ENCODE measurements around the gene HBS1L.

Gene HBS1L

GRCh38 chr6:135084916-135085269 is 30.3 kb upstream of the HBS1L start:
- Histone ChIP-seq H3K4me3 (ENCODE audit: low read depth, low read length) (no peak overlapping the region), H3K4me1 (no peaks in the 10 kb centered on the region), H3K36me3 (no peaks in the 10 kb centered on the region), H3K27me3 (no peaks in the 10 kb centered on the region), H3K9me3 (no peaks in the 10 kb centered on the region)
- TF ChIP-seq, protein P1, sequence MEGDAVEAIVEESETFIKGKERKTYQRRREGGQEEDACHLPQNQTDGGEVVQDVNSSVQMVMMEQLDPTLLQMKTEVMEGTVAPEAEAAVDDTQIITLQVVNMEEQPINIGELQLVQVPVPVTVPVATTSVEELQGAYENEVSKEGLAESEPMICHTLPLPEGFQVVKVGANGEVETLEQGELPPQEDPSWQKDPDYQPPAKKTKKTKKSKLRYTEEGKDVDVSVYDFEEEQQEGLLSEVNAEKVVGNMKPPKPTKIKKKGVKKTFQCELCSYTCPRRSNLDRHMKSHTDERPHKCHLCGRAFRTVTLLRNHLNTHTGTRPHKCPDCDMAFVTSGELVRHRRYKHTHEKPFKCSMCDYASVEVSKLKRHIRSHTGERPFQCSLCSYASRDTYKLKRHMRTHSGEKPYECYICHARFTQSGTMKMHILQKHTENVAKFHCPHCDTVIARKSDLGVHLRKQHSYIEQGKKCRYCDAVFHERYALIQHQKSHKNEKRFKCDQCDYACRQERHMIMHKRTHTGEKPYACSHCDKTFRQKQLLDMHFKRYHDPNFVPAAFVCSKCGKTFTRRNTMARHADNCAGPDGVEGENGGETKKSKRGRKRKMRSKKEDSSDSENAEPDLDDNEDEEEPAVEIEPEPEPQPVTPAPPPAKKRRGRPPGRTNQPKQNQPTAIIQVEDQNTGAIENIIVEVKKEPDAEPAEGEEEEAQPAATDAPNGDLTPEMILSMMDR (IDR thresholded peaks at IDR 0.05; ENCODE audit: low read depth, low read length), result no peak
- no peak for DNase-seq

GRCh38 chr6:135084001-135084915 is 29.6 kb upstream of the HBS1L start:
- Histone ChIP-seq H3K4me3 (ENCODE audit: low read depth, low read length) (no peak overlapping the region), H3K4me1 (no peaks in the 10 kb centered on the region), H3K36me3 (no peaks in the 10 kb centered on the region), H3K27me3 (no peaks in the 10 kb centered on the region), H3K9me3 (no peaks in the 10 kb centered on the region)
- no peak for DNase-seq
- TF ChIP-seq, protein P1 (IDR thresholded peaks at IDR 0.05; ENCODE audit: low read depth, low read length), result no peak

GRCh38 chr6:135081966-135082365 is 27.3 kb upstream of the HBS1L start:
- no peak for DNase-seq
- H3K36me3 ChIP-seq, result no peaks in the 10 kb centered on the region
- H3K27me3 ChIP-seq, result no peaks in the 10 kb centered on the region
- H3K9me3 ChIP-seq, result no peaks in the 10 kb centered on the region
- TF ChIP-seq, protein P1 (IDR thresholded peaks at IDR 0.05; ENCODE audit: low read depth, low read length), result no peak
- no peaks in the 10 kb centered on the region for H3K4me1 ChIP-seq
- no peak overlapping the region for H3K4me3 ChIP-seq (ENCODE audit: low read depth, low read length)

DNA sequence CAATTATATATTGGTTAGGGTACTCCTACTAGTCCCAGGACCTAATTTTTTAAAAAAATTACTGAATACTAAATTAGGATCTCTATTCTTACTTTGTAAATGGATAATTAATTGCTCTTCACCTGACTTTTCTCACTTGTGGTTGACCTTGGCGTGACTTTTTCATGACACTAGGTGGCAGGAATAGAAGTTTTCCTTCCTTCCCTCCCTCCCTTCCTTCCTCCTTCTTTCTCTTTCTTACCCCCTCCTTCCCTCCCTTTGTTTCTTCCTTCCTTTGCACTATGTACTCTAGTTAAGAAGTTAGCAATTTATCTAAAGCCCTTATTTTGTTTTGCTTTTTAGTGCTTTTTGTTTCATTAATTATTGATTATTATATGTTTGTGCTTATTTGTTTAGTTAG is 20.4 kb upstream of the HBS1L start:
- TF ChIP-seq, protein P1 (IDR thresholded peaks at IDR 0.05; ENCODE audit: low read depth, low read length), result no peak
- no peak overlapping the region for H3K4me3 ChIP-seq (ENCODE audit: low read depth, low read length)
- H3K27me3 ChIP-seq, result no peaks in the 10 kb centered on the region
- H3K36me3 ChIP-seq, result no peaks in the 10 kb centered on the region
- no peak for DNase-seq
- no peaks in the 10 kb centered on the region for H3K9me3 ChIP-seq
- H3K4me1 ChIP-seq, result no peaks in the 10 kb centered on the region

DNA sequence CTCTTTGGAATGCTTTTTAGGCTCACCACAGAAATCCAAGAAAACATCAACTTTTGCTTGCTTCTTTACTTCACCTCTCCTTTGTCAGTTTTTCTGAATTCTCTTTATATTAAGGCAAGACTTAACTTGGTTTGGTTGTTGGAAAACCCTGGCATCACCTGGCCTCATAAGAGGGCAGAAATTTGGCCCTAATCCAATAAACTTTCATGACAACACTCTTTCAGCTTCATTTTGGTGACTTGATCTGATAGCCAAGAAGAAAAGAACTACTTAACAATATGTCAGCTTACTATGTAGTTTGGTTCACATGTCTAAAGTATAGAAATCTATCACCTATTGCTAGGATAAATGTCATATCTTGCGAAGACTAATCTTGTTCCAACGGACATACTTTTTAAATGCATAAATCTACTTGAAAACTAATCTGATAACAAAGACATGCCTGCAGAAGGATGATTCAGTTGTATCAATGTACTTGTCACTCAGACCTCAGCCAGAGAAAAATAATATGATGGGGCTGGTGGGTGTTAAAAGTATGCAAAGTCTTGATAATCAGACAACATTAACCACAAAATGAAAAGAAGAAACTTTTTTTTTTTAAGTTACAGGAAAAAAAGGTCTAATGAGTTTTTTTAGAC is 19.3 kb upstream of the HBS1L start:
- Histone ChIP-seq H3K27me3 (no peaks in the 10 kb centered on the region), H3K9me3 (no peaks in the 10 kb centered on the region), H3K4me1 (no peaks in the 10 kb centered on the region), H3K4me3 (ENCODE audit: low read depth, low read length) (no peak overlapping the region), H3K36me3 (no peaks in the 10 kb centered on the region)
- TF ChIP-seq, protein P1 (IDR thresholded peaks at IDR 0.05; ENCODE audit: low read depth, low read length), result no peak
- no peak for DNase-seq

GRCh38 chr6:135073217-135073616 is 18.6 kb upstream of the HBS1L start:
- no peak for DNase-seq
- no peaks in the 10 kb centered on the region for H3K9me3 ChIP-seq

More at GRCh38 chr6:135073217-135073616, 18.6 kb upstream of the HBS1L start:
- Histone ChIP-seq H3K27me3 (no peaks in the 10 kb centered on the region), H3K36me3 (no peaks in the 10 kb centered on the region), H3K4me1 (no peaks in the 10 kb centered on the region), H3K4me3 (ENCODE audit: low read depth, low read length) (no peak overlapping the region)
- TF ChIP-seq, protein P1 (IDR thresholded peaks at IDR 0.05; ENCODE audit: low read depth, low read length), result no peak

All from BE2C (cell line).